SIG-M5 (cell line): ENCODE results near the gene BPIFA3.

Source experiments
- DNase-seq: peaks from one replicate; lab custom pipeline; 2025; lab: John Stamatoyannopoulos, UW

The BPIFA3 gene

GRCh38 chr20:33224399-33224798, 7.2 kb downstream of the BPIFA3 start:
- DNase-seq = no peak

GRCh38 chr20:33229843-33230242, 12.7 kb downstream of the BPIFA3 start:
- DNase-seq = no peak

- DNase-seq = no peak
Observed at GRCh38 chr20:33231237-33231636, 14.1 kb downstream of the BPIFA3 start.

- DNase-seq = no peak
Observed at GRCh38 chr20:33232486-33233072, 15.4 kb downstream of the BPIFA3 start.

GRCh38 chr20:33233129-33233774, 16.1 kb downstream of the BPIFA3 start:
- no peak for DNase-seq

GRCh38 chr20:33234050-33234449, 16.9 kb downstream of the BPIFA3 start:
- no peak for DNase-seq

- no peak for DNase-seq
Observed at GRCh38 chr20:33235696-33236095, 18.5 kb downstream of the BPIFA3 start, which contains the start of gene BPIFA1. TSS of gene BPIFA1 (plus strand) at chr20:33235996. CDS start at chr20:33237712, 1,716 bp downstream.

- DNase-seq = no peak
Observed at GRCh38 chr20:33236351-33236750, 19.2 kb downstream of the BPIFA3 start.

- DNase-seq = no peak
Observed at GRCh38 chr20:33237989-33238388, 20.8 kb downstream of the BPIFA3 start.

GRCh38 chr20:33239418-33239817, 22.3 kb downstream of the BPIFA3 start:
- DNase-seq = no peak

- DNase-seq = no peak
Observed at GRCh38 chr20:33239979-33240736, 23.0 kb downstream of the BPIFA3 start.

GRCh38 chr20:33240923-33241322, 23.8 kb downstream of the BPIFA3 start:
- no peak for DNase-seq

GRCh38 chr20:33242319-33243100, 25.4 kb downstream of the BPIFA3 start:
- DNase-seq = no peak

- DNase-seq = no peak
Observed at GRCh38 chr20:33246077-33246476, 28.9 kb downstream of the BPIFA3 start.

- DNase-seq = no peak
Observed at GRCh38 chr20:33249456-33249855, 32.3 kb downstream of the BPIFA3 start.

- no peak for DNase-seq
Observed at GRCh38 chr20:33250666-33251065, 33.5 kb downstream of the BPIFA3 start.

- no peak for DNase-seq
Observed at GRCh38 chr20:33251496-33251895, 34.3 kb downstream of the BPIFA3 start.

- no peak for DNase-seq
Observed at GRCh38 chr20:33252460-33252859, 35.3 kb downstream of the BPIFA3 start.

- no peak for DNase-seq
Observed at GRCh38 chr20:33255005-33255404, 37.9 kb downstream of the BPIFA3 start.

GRCh38 chr20:33257237-33257636, 40.1 kb downstream of the BPIFA3 start:
- DNase-seq = no peak

GRCh38 chr20:33259371-33259770, 42.2 kb downstream of the BPIFA3 start:
- DNase-seq = no peak

GRCh38 chr20:33261465-33261864, 44.3 kb downstream of the BPIFA3 start:
- DNase-seq = no peak
